Body of pancreas (tissue), 4 donors: ENCODE results near the gene HECA.
A peak's percentile ranks its signal among the peaks of the same experiment; 100 is the strongest.

ENCODE experiments used
- CTCF ChIP-seq, 7 experiments: fragments of 450-650 bp in 4 of 7; fragments of 200-600 bp in 3 of 7; sonication (generic) in 3 of 7; IDR thresholded peaks; one replicate each; pipeline ENCODE4 v1.5.1; 2016 to 2019; ENCODE audit warnings: antibody characterized with exemption in 7 of 7
- POLR2A ChIP-seq, 3 donors: fragments of 450-650 bp; IDR thresholded peaks; one replicate each; pipeline ENCODE4 v1.6.1; 2016; ENCODE audit warnings: antibody characterized with exemption in 3 of 3, mild to moderate bottlenecking in 2 of 3

DNA sequence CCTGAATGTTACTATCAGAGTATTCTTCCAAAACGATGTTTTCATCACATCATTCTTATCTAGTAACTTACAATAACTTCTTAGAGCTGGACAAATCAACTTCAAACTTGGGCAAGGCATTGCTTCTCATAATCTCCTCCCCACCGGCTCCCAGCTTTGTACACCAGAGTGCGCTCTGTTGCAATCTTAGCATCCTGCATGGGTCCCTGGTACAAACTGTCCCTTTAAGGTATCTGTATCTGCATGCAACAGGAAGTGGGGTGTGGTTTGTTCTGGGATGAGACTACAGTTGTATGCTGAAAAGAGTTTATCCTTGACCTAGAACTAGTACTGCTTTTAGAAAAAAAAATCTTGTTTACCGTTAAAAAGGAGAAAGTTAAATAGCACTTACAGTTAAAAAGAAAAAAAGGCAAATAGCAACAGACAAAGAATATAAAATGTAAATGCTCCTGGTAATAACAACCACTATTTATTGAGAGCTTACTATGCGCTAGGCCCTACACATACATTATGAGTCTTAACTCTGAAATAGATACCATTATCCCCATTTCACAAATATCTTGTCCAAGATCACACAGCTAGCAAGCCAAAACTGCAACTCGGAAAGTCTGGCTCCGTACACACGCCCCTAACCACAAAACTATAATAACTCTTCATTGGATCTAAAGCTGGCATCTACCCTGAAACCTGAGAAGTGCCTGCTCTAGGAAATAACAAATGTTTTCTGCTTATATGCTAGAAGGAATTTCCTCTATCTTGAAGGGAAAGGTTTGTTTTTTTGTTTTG lies 9.8 kb upstream of the HECA start:
- TF ChIP-seq CTCF (IDR thresholded peaks at IDR 0.05) (peak in 6 of 7 experiments; percentile 15 to 56 (median 44)), POLR2A (IDR thresholded peaks at IDR 0.05) (no peak)
